Measurements from ENCODE around the gene EHD3.

DNA sequence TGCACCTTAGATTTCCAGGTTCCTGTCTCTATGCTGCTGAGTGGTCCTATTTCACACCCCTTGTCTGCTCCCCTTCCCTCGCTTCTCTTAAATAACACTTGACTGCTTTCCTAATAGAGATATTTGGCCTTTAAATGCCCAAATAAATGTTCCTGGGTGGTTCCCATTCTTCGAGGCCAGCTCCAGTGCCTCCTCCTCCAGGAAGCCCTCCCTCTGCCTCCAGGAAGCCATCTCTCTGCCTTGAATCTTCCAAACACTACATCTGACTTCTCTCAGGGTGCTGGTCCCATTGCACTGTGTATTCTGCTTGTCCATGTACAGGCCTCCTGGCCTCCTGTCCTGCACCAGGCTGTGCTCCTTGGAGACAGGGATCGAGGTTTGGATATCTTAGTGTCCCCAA is 14.2 kb downstream of the EHD3 start:
- TF ChIP-seq, protein P1, sequence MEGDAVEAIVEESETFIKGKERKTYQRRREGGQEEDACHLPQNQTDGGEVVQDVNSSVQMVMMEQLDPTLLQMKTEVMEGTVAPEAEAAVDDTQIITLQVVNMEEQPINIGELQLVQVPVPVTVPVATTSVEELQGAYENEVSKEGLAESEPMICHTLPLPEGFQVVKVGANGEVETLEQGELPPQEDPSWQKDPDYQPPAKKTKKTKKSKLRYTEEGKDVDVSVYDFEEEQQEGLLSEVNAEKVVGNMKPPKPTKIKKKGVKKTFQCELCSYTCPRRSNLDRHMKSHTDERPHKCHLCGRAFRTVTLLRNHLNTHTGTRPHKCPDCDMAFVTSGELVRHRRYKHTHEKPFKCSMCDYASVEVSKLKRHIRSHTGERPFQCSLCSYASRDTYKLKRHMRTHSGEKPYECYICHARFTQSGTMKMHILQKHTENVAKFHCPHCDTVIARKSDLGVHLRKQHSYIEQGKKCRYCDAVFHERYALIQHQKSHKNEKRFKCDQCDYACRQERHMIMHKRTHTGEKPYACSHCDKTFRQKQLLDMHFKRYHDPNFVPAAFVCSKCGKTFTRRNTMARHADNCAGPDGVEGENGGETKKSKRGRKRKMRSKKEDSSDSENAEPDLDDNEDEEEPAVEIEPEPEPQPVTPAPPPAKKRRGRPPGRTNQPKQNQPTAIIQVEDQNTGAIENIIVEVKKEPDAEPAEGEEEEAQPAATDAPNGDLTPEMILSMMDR (conservative IDR thresholded peaks at IDR 0.05; ENCODE audit: low read depth, low read length) = no peak
- TF ChIP-seq FOS (IDR thresholded peaks at IDR 0.05; ENCODE audit: low read depth, low read length) (no peak), CEBPB (IDR thresholded peaks at IDR 0.05; ENCODE audit: low read depth, low read length) (no peak), RFX5 (IDR thresholded peaks at IDR 0.05; ENCODE audit: low read depth, low read length) (no peak)
